ENCODE data around the gene FARP1.
A peak's percentile ranks its signal among the peaks of the same experiment; 100 is the strongest.

The FARP1 gene

GRCh38 chr13:98143601-98144026, 720 bp downstream of the FARP1 start (continued):
- TF ChIP-seq ZNF704 (tag by site-specific recombination; IDR thresholded peaks at IDR 0.05) (no peak), KLF10 (tag by site-specific recombination; IDR thresholded peaks at IDR 0.05) (0 out of 2 replicates have a peak, but pooled peaks have one; percentile 12)

GRCh38 chr13:98144027-98144741, 1.3 kb downstream of the FARP1 start:
- peaks cover 9% of the 10 kb centered on the region for H3K4me1 ChIP-seq (ENCODE audit: control insufficient read depth, insufficient read depth, low read length)
- POLR2A ChIA-PET, result no interaction called here
- H3K27ac ChIP-seq (ENCODE audit: extremely low read depth, low read depth, low read length), result peak overlapping the region; percentile 64; the same call in 1 of the 2 replicates
- H3K9me3 ChIP-seq (ENCODE audit: control insufficient read depth, insufficient read depth, low read depth, low read length), result no peaks in the 10 kb centered on the region
- H3K4me3 ChIP-seq (ENCODE audit: low read depth, low read length), result peak overlapping the region; percentile 59
- TF ChIP-seq OSR2 (tag by site-specific recombination; IDR thresholded peaks at IDR 0.05), result peak; percentile 65
- TF ChIP-seq ZNF2 (tag by site-specific recombination; IDR thresholded peaks at IDR 0.05), result 0 out of 2 replicates have a peak, but pooled peaks have one; percentile 39
- TF ChIP-seq ZFHX2 (tag by site-specific recombination; conservative IDR thresholded peaks at IDR 0.05), result peak; percentile 38
- TF ChIP-seq YY2 (tag by site-specific recombination; IDR thresholded peaks at IDR 0.05), result no peak
- TF ChIP-seq ZNF639 (tag by site-specific recombination; IDR thresholded peaks at IDR 0.05), result 0 out of 2 replicates have a peak, but pooled peaks have one; percentile 33
- peak; percentile 58 for TF ChIP-seq ZBTB26 (tag by site-specific recombination; optimal IDR thresholded peaks at IDR 0.05)
- TF ChIP-seq ZNF341 (tag by site-specific recombination; IDR thresholded peaks at IDR 0.05; ENCODE audit: low read depth), result peak; percentile 23; the same call in 1 of the 2 replicates
- peak; percentile 17; the same call in 1 of the 2 replicates for TF ChIP-seq SP7 (tag by site-specific recombination; IDR thresholded peaks at IDR 0.05)
- TF ChIP-seq ZXDB (tag by site-specific recombination; IDR thresholded peaks at IDR 0.05), result no peak
- TF ChIP-seq GLIS1 (tag by site-specific recombination; IDR thresholded peaks at IDR 0.05), result peak; percentile 73
- TF ChIP-seq WT1 (tag by site-specific recombination; IDR thresholded peaks at IDR 0.05), result peak; percentile 58
- peak; percentile 83 for TF ChIP-seq ZNF335 (tag by site-specific recombination; conservative IDR thresholded peaks at IDR 0.05)
- TF ChIP-seq ZBTB8A (tag by site-specific recombination; IDR thresholded peaks at IDR 0.05), result peak; percentile 64
- no peak for TF ChIP-seq ZNF518A (tag by site-specific recombination; conservative IDR thresholded peaks at IDR 0.05; ENCODE audit: low read depth)
- TF ChIP-seq ZSCAN4 (tag by site-specific recombination; IDR thresholded peaks at IDR 0.05), result peak; percentile 65
- peak; percentile 53 for TF ChIP-seq ZBTB20 (tag by site-specific recombination; IDR thresholded peaks at IDR 0.05)
- TF ChIP-seq SALL2 (tag by site-specific recombination; IDR thresholded peaks at IDR 0.05; ENCODE audit: borderline replicate concordance), result no peak
- TF ChIP-seq GLIS2 (tag by site-specific recombination; IDR thresholded peaks at IDR 0.05), result 0 out of 2 replicates have a peak, but pooled peaks have one; percentile 10
- CTCF ChIA-PET, result interaction anchor here (0.5 to 1.4 kb wide), 2 partner anchors 12 to 112 kb away, joined by 4 to 6 read pairs; no protein-coding TSS in a partner anchor
- no peaks in the 10 kb centered on the region for H3K36me3 ChIP-seq (ENCODE audit: control insufficient read depth in 2 of 2, insufficient read depth in 1 of 2, low read length in 2 of 2)
